MM.1S (cell line): ENCODE data around the gene PCED1B.
"Not testable (repeated sequence)": the region's sequence is repeated elsewhere in the genome, so short reads cannot be mapped to it uniquely, and the experiment has no call there.

Experiments used
- DNase-seq: peaks from one replicate; pipeline ENCODE4 v3.0.0-alpha.2; 2015
- H2AFZ ChIP-seq: fragments of 300-600 bp; sonication (generic); 2 replicates; pipeline ENCODE4 v1.6.0; 2016; ENCODE audit warnings: antibody characterized with exemption, low read length
- H3F3A ChIP-seq: fragments of 300-600 bp; sonication (generic); 2 replicates; pipeline ENCODE4 v1.6.1; 2016; ENCODE audit warnings: mild to moderate bottlenecking, antibody characterized with exemption, low read length, moderate library complexity, mixed read lengths; ENCODE audit not compliant: insufficient read depth
- H3K27ac ChIP-seq: fragments of 300-600 bp; sonication (generic); 2 replicates; pipeline ENCODE4 v1.5.1; 2016; ENCODE audit warnings: mild to moderate bottlenecking, low read length
- H3K27me3 ChIP-seq: fragments of 300-600 bp; sonication (generic); replicated peaks from 2 replicates; pipeline ENCODE4 v1.6.0; 2016; ENCODE audit warnings: low read length; ENCODE audit not compliant: insufficient read depth
- H3K36me3 ChIP-seq: fragments of 300-600 bp; sonication (generic); replicated peaks from 2 replicates; pipeline ENCODE4 v1.6.1; 2016; ENCODE audit warnings: mild to moderate bottlenecking, low read length, mixed read lengths; ENCODE audit not compliant: insufficient read depth
- H3K4me1 ChIP-seq: fragments of 300-600 bp; sonication (generic); 2 replicates; pipeline ENCODE4 v1.6.1; 2016; ENCODE audit warnings: low read length, mixed read lengths
- H3K4me2 ChIP-seq: fragments of 300-600 bp; sonication (generic); 2 replicates; pipeline ENCODE4 v1.6.0; 2016; ENCODE audit warnings: low read depth, low read length
- H3K4me3 ChIP-seq: fragments of 300-600 bp; sonication (generic); 2 replicates; pipeline ENCODE4 v1.5.1; 2016; ENCODE audit warnings: low read length, mixed read lengths
- H3K79me2 ChIP-seq: fragments of 300-600 bp; sonication (generic); 2 replicates; pipeline ENCODE4 v1.6.1; 2016; ENCODE audit warnings: mixed run types, low read length, mixed read lengths
- H3K9ac ChIP-seq: fragments of 300-600 bp; sonication (generic); 2 replicates; pipeline ENCODE4 v1.6.1; 2016; ENCODE audit warnings: low read length, mixed read lengths
- H3K9me2 ChIP-seq: fragments of 300-600 bp; sonication (generic); replicated peaks from 2 replicates; pipeline ENCODE4 v1.6.1; 2016; ENCODE audit warnings: mild to moderate bottlenecking, low read length, mixed read lengths; ENCODE audit not compliant: insufficient read depth
- H3K9me3 ChIP-seq: fragments of 300-600 bp; sonication (generic); replicated peaks from 2 replicates; pipeline ENCODE4 v1.6.1; 2016; ENCODE audit warnings: mild to moderate bottlenecking, low read length, mixed read lengths; ENCODE audit not compliant: insufficient read depth
- H4K20me1 ChIP-seq: fragments of 300-600 bp; sonication (generic); 2 replicates; pipeline ENCODE4 v1.6.1; 2016; ENCODE audit warnings: mild to moderate bottlenecking, low read length, moderate library complexity, mixed read lengths; ENCODE audit not compliant: insufficient read depth
- EZH2 ChIP-seq: fragments of 300-600 bp; sonication (generic); optimal IDR thresholded peaks from 2 replicates; pipeline ENCODE3; 2017; ENCODE audit warnings: low read depth, mild to moderate bottlenecking, antibody characterized with exemption, low read length, mixed read lengths
- EZH2phosphoT487 ChIP-seq: fragments of 300-600 bp; sonication (generic); IDR thresholded peaks from 2 replicates; pipeline ENCODE4 v1.6.1; 2018; ENCODE audit warnings: antibody characterized with exemption, low read length
- TF ChIP-seq, protein P1 (sequence below): fragments of 300-600 bp; sonication (generic); IDR thresholded peaks from 2 replicates; pipeline ENCODE4 v1.5.1; 2016; ENCODE audit warnings: antibody characterized with exemption, low read length, mixed read lengths

The PCED1B gene

DNA sequence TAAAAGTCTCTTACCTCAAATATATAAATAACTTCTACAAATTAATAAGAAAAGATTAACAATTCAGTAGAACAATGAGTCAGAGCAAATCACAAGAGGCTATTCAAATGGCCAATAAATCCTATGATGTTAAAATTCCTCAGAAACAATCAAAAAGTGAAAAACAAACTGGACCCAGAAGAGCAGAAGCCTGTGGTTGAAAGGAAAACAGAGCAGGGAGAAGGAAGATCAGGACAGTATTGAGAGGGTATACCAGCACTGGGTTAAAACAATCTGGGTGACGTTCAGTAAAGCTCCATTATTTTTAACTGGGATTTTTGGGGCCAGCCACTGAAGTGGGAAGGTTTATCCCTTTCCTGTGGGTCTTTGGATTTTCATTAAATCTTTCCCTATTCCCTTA lies 39.7 kb upstream of the PCED1B start:
- no peak for DNase-seq
- Histone ChIP-seq H3F3A (no peaks in the 10 kb centered on the region), H2AFZ (no peak overlapping the region), H3K4me3 (no peak overlapping the region), H4K20me1 (no peaks in the 10 kb centered on the region), H3K27ac (no peak overlapping the region), H3K9ac (no peak overlapping the region), H3K36me3 (no peaks in the 10 kb centered on the region), H3K4me2 (no peak overlapping the region), H3K27me3 (no peaks in the 10 kb centered on the region), H3K4me1 (no peaks in the 10 kb centered on the region), H3K79me2 (no peaks in the 10 kb centered on the region), H3K9me3 (no peaks in the 10 kb centered on the region), H3K9me2 (no peaks in the 10 kb centered on the region)
- TF ChIP-seq EZH2phosphoT487 (no peak), EZH2 (no peak)
- TF ChIP-seq, protein P1, sequence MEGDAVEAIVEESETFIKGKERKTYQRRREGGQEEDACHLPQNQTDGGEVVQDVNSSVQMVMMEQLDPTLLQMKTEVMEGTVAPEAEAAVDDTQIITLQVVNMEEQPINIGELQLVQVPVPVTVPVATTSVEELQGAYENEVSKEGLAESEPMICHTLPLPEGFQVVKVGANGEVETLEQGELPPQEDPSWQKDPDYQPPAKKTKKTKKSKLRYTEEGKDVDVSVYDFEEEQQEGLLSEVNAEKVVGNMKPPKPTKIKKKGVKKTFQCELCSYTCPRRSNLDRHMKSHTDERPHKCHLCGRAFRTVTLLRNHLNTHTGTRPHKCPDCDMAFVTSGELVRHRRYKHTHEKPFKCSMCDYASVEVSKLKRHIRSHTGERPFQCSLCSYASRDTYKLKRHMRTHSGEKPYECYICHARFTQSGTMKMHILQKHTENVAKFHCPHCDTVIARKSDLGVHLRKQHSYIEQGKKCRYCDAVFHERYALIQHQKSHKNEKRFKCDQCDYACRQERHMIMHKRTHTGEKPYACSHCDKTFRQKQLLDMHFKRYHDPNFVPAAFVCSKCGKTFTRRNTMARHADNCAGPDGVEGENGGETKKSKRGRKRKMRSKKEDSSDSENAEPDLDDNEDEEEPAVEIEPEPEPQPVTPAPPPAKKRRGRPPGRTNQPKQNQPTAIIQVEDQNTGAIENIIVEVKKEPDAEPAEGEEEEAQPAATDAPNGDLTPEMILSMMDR = no peak

DNA sequence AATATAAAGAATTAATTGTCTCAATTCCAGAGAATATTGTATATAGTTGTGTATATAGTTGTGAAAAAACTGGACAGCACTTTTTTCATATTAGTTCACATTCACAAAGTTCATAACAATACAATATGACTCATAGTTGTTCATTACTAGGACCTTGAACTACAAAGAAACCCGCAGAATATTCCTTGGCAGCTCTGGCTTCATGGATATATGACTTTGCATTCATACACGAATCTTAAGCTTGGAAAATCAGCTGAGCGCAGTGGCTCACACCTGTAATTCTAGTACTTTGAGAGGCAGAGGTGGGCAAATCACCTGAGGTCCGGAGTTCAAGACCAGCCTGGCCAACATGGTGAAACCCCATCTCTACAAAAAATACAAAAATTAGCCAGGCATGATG lies 38.1 kb upstream of the PCED1B start:
- Histone ChIP-seq H3K9me2 (no peaks in the 10 kb centered on the region), H2AFZ (no peak overlapping the region), H3K27ac (no peak overlapping the region), H3K9me3 (no peaks in the 10 kb centered on the region), H3F3A (no peaks in the 10 kb centered on the region), H3K36me3 (no peaks in the 10 kb centered on the region), H3K4me2 (no peak overlapping the region), H3K27me3 (no peaks in the 10 kb centered on the region), H3K4me1 (no peaks in the 10 kb centered on the region), H3K4me3 (no peak overlapping the region), H3K9ac (no peak overlapping the region), H4K20me1 (no peaks in the 10 kb centered on the region), H3K79me2 (no peaks in the 10 kb centered on the region)
- DNase-seq = no peak
- TF ChIP-seq EZH2phosphoT487 = no peak
- TF ChIP-seq, protein P1 = no peak
- no peak for TF ChIP-seq EZH2

DNA sequence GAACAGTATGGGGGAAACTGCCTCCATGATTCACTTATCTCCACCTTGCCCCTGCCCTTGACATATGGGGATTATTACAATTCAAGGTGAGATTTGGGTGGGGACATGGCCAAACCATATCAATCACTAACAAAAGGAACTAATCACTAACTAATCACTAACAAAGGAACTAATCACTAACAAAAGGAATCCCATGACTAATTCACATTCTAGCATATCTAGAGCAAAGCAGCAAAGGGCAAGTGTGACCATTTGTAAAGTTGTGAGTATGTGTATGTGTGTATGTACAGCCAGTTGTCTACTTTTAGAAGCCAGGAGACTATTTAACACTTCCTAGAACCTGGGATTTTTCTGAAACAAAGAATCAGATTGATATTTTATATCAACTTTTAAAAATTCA lies 30.9 kb upstream of the PCED1B start:
- no peak overlapping the region for H3K27ac ChIP-seq
- no peaks in the 10 kb centered on the region for H3K9me2 ChIP-seq
- no peaks in the 10 kb centered on the region for H3K79me2 ChIP-seq
- no peaks in the 10 kb centered on the region for H3K9me3 ChIP-seq
- H3K4me1 ChIP-seq = no peaks in the 10 kb centered on the region
- H3K4me3 ChIP-seq = no peak overlapping the region
- H3K27me3 ChIP-seq = no peaks in the 10 kb centered on the region
- H2AFZ ChIP-seq = no peak overlapping the region
- no peak overlapping the region for H3K4me2 ChIP-seq
- no peaks in the 10 kb centered on the region for H3K36me3 ChIP-seq
- TF ChIP-seq EZH2 = no peak
- TF ChIP-seq EZH2phosphoT487 = no peak
- TF ChIP-seq, protein P1 = no peak
- H3F3A ChIP-seq = no peaks in the 10 kb centered on the region
- no peaks in the 10 kb centered on the region for H4K20me1 ChIP-seq
- H3K9ac ChIP-seq = no peak overlapping the region
- DNase-seq = no peak

DNA sequence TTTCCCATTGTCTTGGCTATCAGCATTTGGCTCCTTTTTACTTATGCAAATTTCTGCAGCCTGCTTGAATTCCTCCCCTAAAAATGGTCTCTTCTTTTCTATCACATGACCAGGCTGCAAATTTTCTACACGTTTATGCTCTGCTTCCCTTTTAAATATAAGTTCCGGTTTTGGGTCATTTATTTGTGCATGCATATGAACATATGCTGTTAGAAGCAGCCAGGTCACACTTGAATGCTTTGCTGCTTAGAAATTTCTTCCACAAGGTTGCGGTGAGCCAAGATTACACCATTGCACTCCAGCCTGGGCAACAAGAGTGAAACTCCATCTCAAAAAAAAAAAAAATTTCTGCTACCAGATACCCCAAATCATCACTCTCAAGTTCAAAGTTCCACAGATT lies 28.1 kb upstream of the PCED1B start:
- not testable (repeated sequence) for H4K20me1 ChIP-seq, H3K4me3 ChIP-seq, H3K4me1 ChIP-seq, H3K9me2 ChIP-seq, H3K9me3 ChIP-seq, H3K79me2 ChIP-seq, H3F3A ChIP-seq, H3K9ac ChIP-seq, H3K36me3 ChIP-seq, DNase-seq, H3K4me2 ChIP-seq, H3K27me3 ChIP-seq, H3K27ac ChIP-seq, H2AFZ ChIP-seq
